ENCODE results near the gene DMD.

DNA sequence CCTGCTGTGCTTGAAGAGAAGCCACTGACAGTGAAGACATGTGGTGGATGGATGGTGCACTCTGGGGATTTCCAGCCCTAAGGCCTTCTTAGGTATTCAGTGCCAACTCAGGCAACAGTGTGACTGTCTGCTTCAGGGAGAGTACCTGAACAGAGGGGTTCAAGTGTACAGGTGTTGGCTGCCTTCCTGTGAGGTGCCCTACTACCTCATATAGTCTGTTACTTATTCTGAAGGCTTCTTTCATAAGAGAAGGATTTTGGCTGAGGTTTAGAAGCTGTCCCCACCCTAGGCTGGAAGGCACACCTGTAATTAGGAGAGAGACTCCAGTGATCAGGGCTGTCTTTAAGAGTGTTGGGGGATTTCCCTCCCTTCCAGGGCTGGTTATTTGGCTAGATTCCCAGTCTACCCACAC, 2141.3 kb downstream of the DMD start:
- no peak for TF ChIP-seq SP2 (CRISPR knock-in tag; IDR thresholded peaks at IDR 0.05)
- TF ChIP-seq, protein P1, sequence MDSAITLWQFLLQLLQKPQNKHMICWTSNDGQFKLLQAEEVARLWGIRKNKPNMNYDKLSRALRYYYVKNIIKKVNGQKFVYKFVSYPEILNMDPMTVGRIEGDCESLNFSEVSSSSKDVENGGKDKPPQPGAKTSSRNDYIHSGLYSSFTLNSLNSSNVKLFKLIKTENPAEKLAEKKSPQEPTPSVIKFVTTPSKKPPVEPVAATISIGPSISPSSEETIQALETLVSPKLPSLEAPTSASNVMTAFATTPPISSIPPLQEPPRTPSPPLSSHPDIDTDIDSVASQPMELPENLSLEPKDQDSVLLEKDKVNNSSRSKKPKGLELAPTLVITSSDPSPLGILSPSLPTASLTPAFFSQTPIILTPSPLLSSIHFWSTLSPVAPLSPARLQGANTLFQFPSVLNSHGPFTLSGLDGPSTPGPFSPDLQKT (CRISPR knock-in tag; IDR thresholded peaks at IDR 0.05; ENCODE audit: borderline replicate concordance) = no peak
- TF ChIP-seq KDM5A (IDR thresholded peaks at IDR 0.05; ENCODE audit: borderline replicate concordance, low read length) = no peak
- no peak for TF ChIP-seq ZNF747 (CRISPR knock-in tag; IDR thresholded peaks at IDR 0.05; ENCODE audit: borderline replicate concordance)
- TF ChIP-seq HDAC6 (IDR thresholded peaks at IDR 0.05; ENCODE audit: low read depth, low read length) = no peak
- TF ChIP-seq AGO2 (optimal IDR thresholded peaks at IDR 0.05; ENCODE audit: low read depth, low read length) = no peak
- TF ChIP-seq EZH2 (conservative IDR thresholded peaks at IDR 0.05; ENCODE audit: low read depth, low read length) = no peak
- no peak for TF ChIP-seq GTF3A (CRISPR knock-in tag; conservative IDR thresholded peaks at IDR 0.05)

All from HepG2 (cell line).